ENCODE data around the gene TWIST1. TPM values are rescaled to one million over a fixed set of nuclear protein-coding genes. Genes with fewer than 3 reads are reported as not detected.

Gene TWIST1
- polyA plus RNA-seq, 1 of the 3 experiments (the other 2 are of a cell fraction) = 170 TPM

DNA sequence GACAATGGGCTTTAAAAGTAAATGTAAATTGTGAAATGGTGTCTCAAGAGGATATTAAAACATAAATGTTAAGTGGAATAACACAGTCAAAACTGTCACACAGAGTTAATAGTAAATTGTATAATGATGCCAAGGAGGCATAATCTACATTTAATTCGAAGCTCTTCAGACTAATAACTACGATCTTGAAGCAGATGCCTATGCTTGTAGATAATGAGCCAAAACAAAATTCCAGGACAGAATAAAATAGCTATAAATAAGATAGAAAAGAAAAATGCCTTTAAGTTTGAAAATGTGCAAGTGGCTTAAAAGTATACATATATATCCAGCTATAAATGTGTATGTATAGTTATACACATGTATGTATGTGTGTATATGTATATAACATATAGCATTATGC is 17.5 kb downstream of the TWIST1 start:
- H3K27me3 ChIP-seq (ENCODE audit: insufficient read depth) = no peaks in the 10 kb centered on the region
- H3K9me3 ChIP-seq = no peaks in the 10 kb centered on the region
- peak overlapping the region; percentile 18; the same call in 1 of the 2 replicates for H2AFZ ChIP-seq (ENCODE audit: low read depth)
- ChIA-PET CTCF (interaction anchor here (0.6 to 5.9 kb wide), 7 partner anchors 8 to 508 kb away, joined by 3 to 36 read pairs (median 4); no protein-coding TSS in a partner anchor), POLR2A (interaction anchor here (1.0 to 2.0 kb wide), 4 partner anchors 8 to 17 kb away, joined by 4 to 6 read pairs (median 6); partner anchors contain the start of gene TWIST1)
- TF ChIP-seq RCOR1 (IDR thresholded peaks at IDR 0.05; ENCODE audit: low read length) = peak; percentile 51; the same call in 1 of the 2 replicates
- no peak for TF ChIP-seq MEF2A (IDR thresholded peaks at IDR 0.05; ENCODE audit: borderline replicate concordance, low read depth)
- TF ChIP-seq POLR2AphosphoS5 (IDR thresholded peaks at IDR 0.05; ENCODE audit: low read depth, low read length) = no peak
- peaks cover 28% of the 10 kb centered on the region for H3F3A ChIP-seq (replicated peaks; ENCODE audit: insufficient read depth)
- H3K79me2 ChIP-seq (ENCODE audit: insufficient read depth) = peaks cover 100% of the 10 kb centered on the region
- peaks cover 25 to 92% of the 10 kb centered on the region in 2 experiments; a peak in 3 of 4 replicates for H3K4me1 ChIP-seq (ENCODE audit: control insufficient read depth in 1 of 2, insufficient read depth in 2 of 2, low read depth in 1 of 2, low read length in 1 of 2)
- peak overlapping the region; percentile 79 for H3K4me2 ChIP-seq
- no peak for DNase-seq
- H3K4me3 ChIP-seq (ENCODE audit: low read depth in 2 of 2, low read length in 1 of 2) = peak overlapping the region; percentile 3 to 48; a peak in 3 of 4 replicates
- H4K20me1 ChIP-seq (ENCODE audit: insufficient read depth) = no peaks in the 10 kb centered on the region
- peak overlapping the region; percentile 79 to 100 for H3K27ac ChIP-seq (ENCODE audit: low read depth in 2 of 2, low read length in 1 of 2)
- peaks cover 0 to 47% of the 10 kb centered on the region in 2 experiments for H3K36me3 ChIP-seq (replicated peaks in 1 of 2; ENCODE audit: control insufficient read depth in 1 of 2, insufficient read depth in 2 of 2, low read length in 1 of 2)
- no peaks in the 10 kb centered on the region for H3K9me2 ChIP-seq
- H3K9ac ChIP-seq = peak overlapping the region; percentile 64; the same call in 1 of the 2 replicates
- WGBS (ENCODE audit: low lambda C conversion rate) = 6% methylated on average over 2 of the region's 2 CpGs

DNA sequence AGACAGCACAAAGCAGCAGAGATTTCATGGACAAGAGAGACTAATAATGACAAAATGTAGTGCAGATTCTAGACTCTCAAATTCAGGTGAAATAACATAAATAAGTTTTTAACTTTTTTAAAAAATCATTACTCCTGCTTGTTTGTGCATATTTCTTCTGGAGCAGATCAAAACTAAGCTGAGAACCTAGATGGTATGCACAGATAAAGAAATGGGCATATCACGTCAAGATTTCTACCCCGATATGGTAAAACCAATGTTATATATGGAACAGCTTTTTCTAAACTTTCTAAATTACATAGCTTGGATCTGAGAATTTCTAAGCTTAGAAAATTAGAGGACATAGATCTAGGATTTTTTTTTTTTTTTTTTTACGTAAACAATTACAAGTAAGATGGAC is 18.2 kb downstream of the TWIST1 start:
- H3K36me3 ChIP-seq (replicated peaks in 1 of 2; ENCODE audit: control insufficient read depth in 1 of 2, insufficient read depth in 2 of 2, low read length in 1 of 2) = peaks cover 0 to 43% of the 10 kb centered on the region in 2 experiments
- peak overlapping the region; percentile 79 to 100 for H3K27ac ChIP-seq (ENCODE audit: low read depth in 2 of 2, low read length in 1 of 2)
- no peaks in the 10 kb centered on the region for H3K27me3 ChIP-seq (ENCODE audit: insufficient read depth)
- 0 out of 2 replicates have a peak overlapping the region, but pooled peaks have one; percentile 35 for H2AFZ ChIP-seq (ENCODE audit: low read depth)
- peaks cover 30% of the 10 kb centered on the region for H3F3A ChIP-seq (replicated peaks; ENCODE audit: insufficient read depth)
- 0 out of 2 replicates have a peak, but pooled peaks have one; percentile 32 for TF ChIP-seq FOXM1 (IDR thresholded peaks at IDR 0.05; ENCODE audit: low read depth)
- TF ChIP-seq USF2 (IDR thresholded peaks at IDR 0.05; ENCODE audit: borderline replicate concordance, low read depth, low read length) = no peak
- peak; percentile 55 for TF ChIP-seq PBX3 (IDR thresholded peaks at IDR 0.05)
- TF ChIP-seq CHD2 (IDR thresholded peaks at IDR 0.05; ENCODE audit: low read length, partially characterized antibody) = no peak
- no peak for TF ChIP-seq NRF1 (IDR thresholded peaks at IDR 0.05; ENCODE audit: low read depth, low read length)
- TF ChIP-seq POLR2AphosphoS5 (IDR thresholded peaks at IDR 0.05; ENCODE audit: low read depth, low read length) = peak; percentile 42; the same call in 1 of the 2 replicates
- peak; percentile 21; the same call in 1 of the 2 replicates for TF ChIP-seq NFIC (IDR thresholded peaks at IDR 0.05; ENCODE audit: borderline replicate concordance)
- peak in 1 of 2 experiments; percentile 64; a peak in 1 of 4 replicates for TF ChIP-seq EP300 (IDR thresholded peaks at IDR 0.05; ENCODE audit: borderline replicate concordance in 1 of 2, low read depth in 1 of 2, low read length in 1 of 2)
- peak; percentile 73 for TF ChIP-seq TCF12 (IDR thresholded peaks at IDR 0.05)
- TF ChIP-seq RXRA (IDR thresholded peaks at IDR 0.05; ENCODE audit: borderline replicate concordance, low read depth) = 0 out of 2 replicates have a peak, but pooled peaks have one; percentile 12
- peak; percentile 63 for TF ChIP-seq GATA2 (CRISPR knock-in tag; IDR thresholded peaks at IDR 0.05)
- TF ChIP-seq TEAD4 (IDR thresholded peaks at IDR 0.05; ENCODE audit: borderline replicate concordance, insufficient read depth) = peak; percentile 65; the same call in 1 of the 2 replicates
- TF ChIP-seq JUND (IDR thresholded peaks at IDR 0.05) = peak; percentile 70
- TF ChIP-seq MEF2A (IDR thresholded peaks at IDR 0.05; ENCODE audit: borderline replicate concordance, low read depth) = peak; percentile 65; the same call in 1 of the 2 replicates
- TF ChIP-seq TAF1 (IDR thresholded peaks at IDR 0.05; ENCODE audit: borderline replicate concordance, low read depth, low read length) = peak; percentile 43; the same call in 1 of the 2 replicates
- peak overlapping the region; percentile 19 to 48; a peak in 3 of 4 replicates for H3K4me3 ChIP-seq (ENCODE audit: low read depth in 2 of 2, low read length in 1 of 2)
- H3K9me3 ChIP-seq = no peaks in the 10 kb centered on the region
- CTCF ChIA-PET = interaction anchor here (1.0 to 5.9 kb wide), 4 partner anchors 9 to 741 kb away, joined by 3 to 36 read pairs (median 10); no protein-coding TSS in a partner anchor
- peak overlapping the region; percentile 79 for H3K4me2 ChIP-seq
- no peak for DNase-seq
- POLR2A ChIA-PET = interaction anchor here (0.6 to 3.7 kb wide), 6 partner anchors 8 to 1105 kb away, joined by 4 to 16 read pairs (median 6); partner anchors contain the start of gene TWIST1
- H3K9ac ChIP-seq = peak overlapping the region; percentile 64
- H3K79me2 ChIP-seq (ENCODE audit: insufficient read depth) = peaks cover 100% of the 10 kb centered on the region
- no peaks in the 10 kb centered on the region for H3K9me2 ChIP-seq
- WGBS (ENCODE audit: low lambda C conversion rate) = 22% methylated on average over 3 of the region's 3 CpGs
- no peaks in the 10 kb centered on the region for H4K20me1 ChIP-seq (ENCODE audit: insufficient read depth)
- H3K4me1 ChIP-seq (ENCODE audit: control insufficient read depth in 1 of 2, insufficient read depth in 2 of 2, low read depth in 1 of 2, low read length in 1 of 2) = peaks cover 32 to 91% of the 10 kb centered on the region in 2 experiments; a peak in 3 of 4 replicates

Measured in SK-N-SH (cell line).